ENCODE measurements around the gene OTUD5.

GRCh38 chrX:48908600-48908999, 48.8 kb downstream of the OTUD5 start:
- TF ChIP-seq POLR2A (IDR thresholded peaks at IDR 0.05) (no peak), CTCF (IDR thresholded peaks at IDR 0.05 in 8 of 11, conservative IDR thresholded peaks at IDR 0.05 in 3 of 11) (no peak), POLR2AphosphoS5 (IDR thresholded peaks at IDR 0.05) (no peak)
